CD4-positive, CD25-positive, alpha-beta regulatory T cell (primary cell): ENCODE results near the gene LYAR. TPM values are rescaled to one million over a fixed set of nuclear protein-coding genes. Genes with fewer than 3 reads are reported as not detected.

Experiments used
- ATAC-seq, 2 donors: fragments of 150-1000 bp; cut with Tn5 transposase; one replicate each; pipeline ENCODE4 v1.10.0; 2021; ENCODE audit warnings: low read depth in 2 of 2, moderate number of reproducible peaks in 2 of 2, moderate library complexity in 1 of 2
- DNase-seq, 3 donors: peaks; one replicate each; pipeline versions ENCODE4 v3.0.0 to v3.0.0-alpha.2; 2012 to 2022; ENCODE audit warnings: mixed read lengths in 1 of 3
- H3K27ac ChIP-seq: one replicate; pipeline ENCODE4 v1.7.0; 2013; ENCODE audit warnings: mild to moderate bottlenecking, low read length; ENCODE audit not compliant: insufficient read depth, poor library complexity, severe bottlenecking
- H3K27me3 ChIP-seq: one replicate; pipeline ENCODE4 v1.7.0; 2013; ENCODE audit warnings: low read length; ENCODE audit not compliant: control insufficient read depth, insufficient read depth
- H3K36me3 ChIP-seq: one replicate; pipeline ENCODE4 v1.7.0; 2013; ENCODE audit warnings: mild to moderate bottlenecking, low read length, moderate library complexity; ENCODE audit not compliant: control insufficient read depth, insufficient read depth
- H3K4me1 ChIP-seq: 2 replicates; pipeline ENCODE4 v1.7.0; 2013; ENCODE audit warnings: mild to moderate bottlenecking, low read length; ENCODE audit not compliant: insufficient read depth, control insufficient read depth, poor library complexity, severe bottlenecking
- H3K4me3 ChIP-seq: one replicate; pipeline ENCODE4 v1.7.0; 2013; ENCODE audit warnings: low read depth, mild to moderate bottlenecking, low read length, moderate library complexity
- H3K9me3 ChIP-seq, 2 experiments: 1 replicate in 1 of 2; 2 replicates in 1 of 2; pipeline ENCODE4 v1.7.0; 2013; ENCODE audit warnings: low read length in 2 of 2, mild to moderate bottlenecking in 1 of 2, moderate library complexity in 1 of 2; ENCODE audit not compliant: control insufficient read depth in 2 of 2
- H3K27ac Mint-ChIP-seq, 3 donors: one replicate each; pipeline ENCODE4 v1.8.0; 2020 to 2022; ENCODE audit warnings: mild to moderate bottlenecking in 3 of 3, mixed read lengths in 3 of 3, moderate library complexity in 2 of 3
- H3K27me3 Mint-ChIP-seq: one replicate; pipeline ENCODE4 v1.8.0; 2022; ENCODE audit warnings: mild to moderate bottlenecking, mixed read lengths
- H3K36me3 Mint-ChIP-seq: one replicate; pipeline ENCODE4 v1.8.0; 2020; ENCODE audit warnings: mixed read lengths
- H3K4me1 Mint-ChIP-seq, 4 donors: one replicate each; pipeline ENCODE4 v1.8.0; 2020 to 2022; ENCODE audit warnings: mixed read lengths in 4 of 4, mild to moderate bottlenecking in 1 of 4
- H3K4me3 Mint-ChIP-seq, 4 donors: one replicate each; pipeline ENCODE4 v1.8.0; 2020 to 2022; ENCODE audit warnings: mild to moderate bottlenecking in 4 of 4, mixed read lengths in 4 of 4, moderate library complexity in 3 of 4
- H3K9me3 Mint-ChIP-seq, 7 donors: one replicate each; pipeline ENCODE4 v1.8.0; 2020 to 2022; ENCODE audit warnings: mixed read lengths in 7 of 7, mild to moderate bottlenecking in 3 of 7, moderate library complexity in 2 of 7
- polyA plus RNA-seq, 4 donors: library from polyadenylated mRNA; unstranded; fragments of 300-500 nt; fragmentation: Illumina TruSeq; gene quantifications; one replicate each; pipeline ENCODE4 v1.2.3, GENCODE V29; 2021
- total RNA-seq: library from RNA; stranded (reverse); gene quantifications from one replicate; pipeline ENCODE4 v1.2.3, GENCODE V29; 2022

Gene LYAR
- total and polyA plus RNA-seq, 5 donors from 2014 or later: 14.3 to 25.8 (median 22.3) TPM

DNA sequence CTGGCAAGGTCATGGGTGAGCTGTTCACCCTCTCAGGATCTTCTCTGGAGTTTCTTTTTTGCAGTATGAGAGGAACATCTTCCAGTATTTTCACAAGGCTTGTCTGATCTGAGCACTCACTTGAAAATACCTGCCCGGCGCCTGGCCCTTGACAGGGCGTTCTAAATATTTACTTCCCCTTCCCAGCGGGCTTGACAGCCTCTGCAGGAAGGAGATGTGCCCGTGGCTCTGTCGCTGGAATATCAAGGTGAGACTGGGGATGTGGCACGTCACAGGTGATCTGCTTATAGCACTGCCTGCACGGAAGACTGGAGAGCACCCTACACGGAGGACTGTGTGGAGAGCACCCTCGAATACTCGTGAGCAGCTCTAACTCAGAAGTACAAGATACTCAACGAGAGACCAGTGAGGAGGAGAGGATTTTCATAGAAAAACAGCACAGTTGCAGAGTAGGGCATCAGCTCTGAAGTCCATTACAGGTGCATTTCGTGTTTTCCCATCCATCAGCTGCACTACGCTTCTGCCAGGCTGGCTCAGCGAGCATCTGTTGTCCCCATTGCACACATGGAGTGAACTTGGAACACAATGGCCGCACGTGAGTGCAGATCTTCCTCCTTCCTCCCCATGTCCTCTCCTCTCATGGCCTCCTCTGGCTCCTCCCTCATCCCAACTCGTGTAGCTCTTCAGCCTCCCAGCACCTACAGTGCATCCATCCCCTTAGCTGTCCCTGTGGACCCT lies 32.2 kb upstream of the LYAR start:
- no peak for ATAC-seq

DNA sequence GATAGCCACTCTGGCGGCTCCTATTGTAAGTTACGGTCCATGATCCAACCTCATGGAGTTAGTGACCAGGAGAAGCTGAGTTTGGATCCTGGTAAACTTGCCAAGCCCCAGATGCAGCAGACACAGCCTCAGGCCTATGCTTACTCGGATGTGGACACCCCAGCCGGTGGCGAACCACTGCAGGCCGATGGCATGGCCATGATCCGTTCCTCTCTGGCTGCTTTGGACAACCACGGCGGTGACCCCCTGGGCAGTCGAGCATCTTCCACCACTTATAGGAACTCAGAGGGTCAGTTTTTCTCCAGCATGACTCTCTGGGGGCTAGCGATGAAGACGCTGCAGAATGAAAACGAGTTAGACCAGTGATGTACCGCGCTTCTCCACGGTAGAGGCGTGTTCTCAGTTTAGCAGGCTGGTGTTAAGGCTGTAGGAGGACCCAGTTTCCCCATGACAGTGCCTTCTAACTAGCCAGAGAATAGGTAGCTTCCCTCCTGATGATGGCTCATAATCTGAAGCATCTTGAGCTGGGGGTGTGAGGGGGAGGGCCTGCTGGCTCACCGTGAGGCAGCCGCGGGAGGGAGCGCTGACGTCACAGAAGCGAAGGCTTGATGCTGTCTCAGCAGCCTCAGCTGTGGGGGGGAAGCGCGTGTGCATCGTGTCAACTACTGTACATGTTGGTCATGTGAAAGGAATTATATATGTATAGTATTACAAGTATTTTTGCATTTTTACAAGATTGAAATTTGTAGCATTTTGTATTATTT lies 31.2 kb upstream of the LYAR start:
- Histone ChIP-seq H3K27me3 (no peaks in the 10 kb centered on the region), H3K27ac (no peak overlapping the region), H3K4me1 (no peaks in the 10 kb centered on the region), H3K9me3 (no peaks in the 10 kb centered on the region), H3K36me3 (peaks cover 39% of the 10 kb centered on the region), H3K4me3 (no peak overlapping the region)
- no peak for DNase-seq
- H3K27me3 Mint-ChIP-seq: no peaks in the 10 kb centered on the region
- H3K36me3 Mint-ChIP-seq: peaks cover 38% of the 10 kb centered on the region
- H3K27ac Mint-ChIP-seq: no peak overlapping the region
- ATAC-seq: no peak
- no peak overlapping the region for H3K4me3 Mint-ChIP-seq
- no peaks in the 10 kb centered on the region for H3K9me3 Mint-ChIP-seq
- H3K4me1 Mint-ChIP-seq: no peaks in the 10 kb centered on the region

More for the DNA sequence above, 32.2 kb upstream of the LYAR start:
- Mint-ChIP-seq H3K4me1 (no peaks in the 10 kb centered on the region), H3K4me3 (no peak overlapping the region), H3K9me3 (no peaks in the 10 kb centered on the region), H3K27me3 (no peaks in the 10 kb centered on the region), H3K36me3 (peaks cover 37% of the 10 kb centered on the region), H3K27ac (peak overlapping the region in 2 of 3 donors; percentile 11 to 87)
- Histone ChIP-seq H3K4me1 (no peaks in the 10 kb centered on the region), H3K27me3 (no peaks in the 10 kb centered on the region), H3K4me3 (no peak overlapping the region), H3K27ac (no peak overlapping the region), H3K9me3 (no peaks in the 10 kb centered on the region), H3K36me3 (peaks cover 29% of the 10 kb centered on the region)
- DNase-seq: no peak

DNA sequence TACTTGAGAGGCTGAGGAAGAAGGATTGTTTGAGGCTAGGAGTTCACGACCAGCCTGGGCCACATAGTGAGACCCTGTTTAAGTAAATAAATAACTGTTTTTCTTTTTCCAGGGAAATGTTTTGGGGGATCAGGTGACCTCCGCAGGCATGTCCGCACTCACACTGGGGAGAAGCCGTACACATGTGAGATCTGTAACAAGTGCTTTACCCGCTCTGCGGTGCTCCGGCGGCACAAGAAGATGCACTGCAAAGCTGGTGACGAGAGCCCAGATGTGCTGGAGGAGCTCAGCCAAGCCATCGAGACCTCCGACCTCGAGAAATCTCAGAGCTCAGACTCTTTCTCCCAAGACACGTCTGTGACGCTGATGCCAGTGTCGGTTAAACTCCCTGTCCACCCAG lies 30.6 kb upstream of the LYAR start:
- Mint-ChIP-seq H3K9me3 (no peaks in the 10 kb centered on the region), H3K4me1 (no peaks in the 10 kb centered on the region), H3K27ac (no peak overlapping the region), H3K27me3 (no peaks in the 10 kb centered on the region), H3K36me3 (peaks cover 38% of the 10 kb centered on the region), H3K4me3 (no peak overlapping the region)
- Histone ChIP-seq H3K9me3 (no peaks in the 10 kb centered on the region), H3K4me3 (no peak overlapping the region), H3K36me3 (peaks cover 45% of the 10 kb centered on the region), H3K27ac (no peak overlapping the region), H3K27me3 (no peaks in the 10 kb centered on the region), H3K4me1 (no peaks in the 10 kb centered on the region)
- DNase-seq (no peak), ATAC-seq (no peak)

DNA sequence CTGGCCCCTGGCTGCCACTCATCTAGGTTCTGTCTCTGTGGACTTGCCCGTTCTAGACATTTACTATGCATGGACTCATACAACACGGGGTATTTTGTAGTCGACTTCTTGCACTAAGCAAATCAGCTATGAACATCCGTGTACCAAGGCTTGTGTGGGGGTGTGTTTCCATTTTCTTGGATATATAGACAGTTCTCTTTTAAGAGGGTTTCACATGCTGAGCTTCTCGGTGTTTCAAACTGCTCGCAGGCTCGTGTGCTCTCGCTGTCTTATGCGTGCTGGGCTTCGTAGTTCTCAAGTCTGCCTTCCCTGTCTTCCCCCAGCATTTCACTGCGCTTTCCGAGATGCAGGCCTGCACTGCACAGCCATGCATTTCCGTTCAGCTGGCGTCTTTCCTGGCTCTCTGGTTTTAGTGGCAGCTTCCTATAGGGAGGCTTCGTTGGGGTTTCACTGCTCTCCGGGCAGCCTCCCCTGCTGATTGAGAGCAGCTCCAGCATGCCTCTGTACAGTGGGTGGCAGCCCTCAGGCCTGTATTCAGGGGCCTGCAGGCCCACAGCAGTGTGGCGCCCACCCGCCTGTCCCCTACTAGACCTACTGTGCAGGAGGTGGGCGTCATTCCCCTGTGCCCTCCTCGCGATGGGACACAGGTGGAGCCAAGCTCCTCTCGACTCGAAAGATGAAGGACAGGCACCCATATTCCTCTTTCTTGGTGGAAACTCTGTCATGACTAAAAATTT lies 27.7 kb upstream of the LYAR start:
- no peaks in the 10 kb centered on the region for H3K9me3 Mint-ChIP-seq

DNA sequence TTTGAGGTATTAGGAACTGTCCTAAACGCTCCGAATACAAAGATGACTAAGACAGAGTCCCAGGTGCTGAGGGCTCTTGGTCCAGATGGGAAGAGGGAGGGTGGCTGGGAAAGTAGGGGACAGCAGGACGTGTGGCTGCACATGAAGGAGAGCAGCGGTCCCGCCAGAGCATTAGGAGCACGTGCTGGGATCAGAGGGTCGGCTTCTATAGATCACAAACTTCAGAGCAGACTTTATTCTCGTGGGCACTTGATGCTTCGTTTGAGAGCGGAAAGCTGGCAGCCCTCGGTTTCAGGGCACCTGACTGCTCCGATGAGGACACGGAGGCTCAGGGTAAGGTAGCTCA lies 26.2 kb upstream of the LYAR start:
- H3K27ac Mint-ChIP-seq: peak overlapping the region in 1 of 3 donors; percentile 11
- peaks cover 58% of the 10 kb centered on the region for H3K36me3 ChIP-seq
- H3K36me3 Mint-ChIP-seq: peaks cover 29% of the 10 kb centered on the region
- no peak for DNase-seq
- H3K27me3 ChIP-seq: no peaks in the 10 kb centered on the region
- H3K4me3 ChIP-seq: no peak overlapping the region
- H3K27ac ChIP-seq: no peak overlapping the region
- H3K9me3 Mint-ChIP-seq: no peaks in the 10 kb centered on the region
- no peak for ATAC-seq
- no peaks in the 10 kb centered on the region for H3K27me3 Mint-ChIP-seq
- H3K4me1 Mint-ChIP-seq: peaks cover 0 to 1% (median 0%) of the 10 kb centered on the region in 4 donors
- H3K9me3 ChIP-seq: no peaks in the 10 kb centered on the region
- H3K4me1 ChIP-seq: no peaks in the 10 kb centered on the region
- H3K4me3 Mint-ChIP-seq: no peak overlapping the region

More for the DNA sequence above, 27.7 kb upstream of the LYAR start:
- DNase-seq: no peak
- H3K27ac ChIP-seq: no peak overlapping the region
- Mint-ChIP-seq H3K27me3 (no peaks in the 10 kb centered on the region), H3K36me3 (peaks cover 41% of the 10 kb centered on the region), H3K4me3 (no peak overlapping the region), H3K27ac (no peak overlapping the region), H3K4me1 (peaks cover 0 to 1% (median 0%) of the 10 kb centered on the region in 4 donors)
- ATAC-seq: no peak
- H3K9me3 ChIP-seq: no peaks in the 10 kb centered on the region
- H3K36me3 ChIP-seq: peaks cover 67% of the 10 kb centered on the region
- no peaks in the 10 kb centered on the region for H3K4me1 ChIP-seq
- no peak overlapping the region for H3K4me3 ChIP-seq
- no peaks in the 10 kb centered on the region for H3K27me3 ChIP-seq

DNA sequence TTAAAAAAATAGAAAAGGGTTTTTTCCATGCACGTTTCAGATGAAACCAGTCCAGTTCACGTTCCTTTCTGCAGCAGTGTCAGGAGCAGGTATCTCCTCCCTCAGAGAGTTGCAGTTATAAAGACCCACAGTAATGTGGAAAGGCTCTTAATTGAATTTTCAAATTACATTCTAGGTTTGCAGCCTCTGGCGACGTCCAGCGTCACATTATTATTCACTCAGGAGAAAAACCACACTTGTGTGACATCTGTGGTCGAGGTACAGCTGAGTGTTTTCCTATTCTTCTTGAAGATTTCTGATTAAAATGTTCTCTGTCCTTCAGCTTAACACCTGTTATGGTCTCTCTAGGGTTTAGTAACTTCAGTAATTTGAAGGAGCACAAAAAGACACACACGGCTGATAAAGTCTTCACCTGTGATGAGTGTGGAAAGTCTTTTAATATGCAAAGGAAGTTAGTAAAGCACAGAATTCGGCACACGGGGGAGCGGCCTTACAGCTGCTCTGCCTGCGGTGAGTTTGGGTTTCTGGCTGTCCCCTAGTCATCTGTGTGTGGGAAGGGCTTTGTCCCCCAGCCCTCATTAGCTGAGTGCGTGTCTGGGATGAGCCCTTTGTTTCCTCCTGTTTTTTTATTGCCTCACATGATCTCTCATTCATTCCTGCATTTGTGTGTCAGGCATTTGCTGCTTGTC lies 25.7 kb upstream of the LYAR start:
- H3K4me3 ChIP-seq: no peak overlapping the region
- peaks cover 24% of the 10 kb centered on the region for H3K36me3 Mint-ChIP-seq
- peaks cover 0 to 1% (median 0%) of the 10 kb centered on the region in 4 donors for H3K4me1 Mint-ChIP-seq
- H3K36me3 ChIP-seq: peaks cover 52% of the 10 kb centered on the region
- no peaks in the 10 kb centered on the region for H3K9me3 Mint-ChIP-seq
- no peak for ATAC-seq
- H3K4me3 Mint-ChIP-seq: no peak overlapping the region
- no peaks in the 10 kb centered on the region for H3K4me1 ChIP-seq
- peak overlapping the region in 1 of 3 donors; percentile 11 for H3K27ac Mint-ChIP-seq
- no peaks in the 10 kb centered on the region for H3K9me3 ChIP-seq
- H3K27ac ChIP-seq: no peak overlapping the region
- H3K27me3 Mint-ChIP-seq: no peaks in the 10 kb centered on the region
- DNase-seq: no peak
- H3K27me3 ChIP-seq: no peaks in the 10 kb centered on the region

DNA sequence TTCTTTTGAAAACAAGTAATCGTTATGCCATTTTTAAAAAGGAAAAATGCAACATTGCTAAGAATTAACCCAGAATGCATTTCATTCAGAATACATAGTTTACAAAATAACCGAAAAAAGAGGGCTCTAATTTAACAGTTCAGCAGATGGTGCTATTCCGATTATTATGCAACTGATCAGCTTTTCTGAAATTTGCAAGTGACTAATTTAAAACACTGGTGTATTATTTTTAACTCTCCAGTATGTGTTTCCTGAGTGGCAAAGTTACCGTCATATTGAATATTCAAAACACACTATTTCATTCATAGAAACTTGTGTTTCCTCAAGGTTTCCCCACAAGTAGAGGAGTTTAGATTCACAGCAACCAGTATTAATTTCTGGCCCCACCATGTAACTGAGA lies 21.2 kb upstream of the LYAR start:
- no peaks in the 10 kb centered on the region for H3K27me3 ChIP-seq
- no peak for DNase-seq
- no peaks in the 10 kb centered on the region for H3K4me1 ChIP-seq
- Mint-ChIP-seq H3K4me1 (peaks cover 0 to 5% (median under 1%) of the 10 kb centered on the region in 4 donors), H3K36me3 (peaks cover 29% of the 10 kb centered on the region), H3K27me3 (no peaks in the 10 kb centered on the region), H3K4me3 (no peak overlapping the region), H3K27ac (no peak overlapping the region), H3K9me3 (no peaks in the 10 kb centered on the region)
- H3K36me3 ChIP-seq: peaks cover 50% of the 10 kb centered on the region
- ATAC-seq: no peak
- no peaks in the 10 kb centered on the region for H3K9me3 ChIP-seq
- H3K4me3 ChIP-seq: no peak overlapping the region
- H3K27ac ChIP-seq: no peak overlapping the region
